GM23338 (cell line): ENCODE measurements around the gene SLC22A17. TPM values are rescaled to one million over a fixed set of nuclear protein-coding genes. Genes with fewer than 3 reads are reported as not detected.

Experiments
- ATAC-seq: fragments of 200-7000 bp; cut with Tn5 transposase; 3 replicates; pipeline ENCODE4 v1.9.1; 2020
- DNase-seq: peaks from one replicate; pipeline ENCODE4 v3.0.0-alpha.2; 2015; ENCODE audit warnings: low spot score
- H2AFZ ChIP-seq: fragments of 200-600 bp; sonication (generic); 2 replicates; pipeline ENCODE4 v1.8.0; 2016; ENCODE audit warnings: antibody characterized with exemption, mild to moderate bottlenecking, moderate library complexity
- H3F3A ChIP-seq: fragments of 200-600 bp; sonication (generic); replicated peaks from 2 replicates; pipeline ENCODE4 v1.8.0; 2017; ENCODE audit warnings: antibody characterized with exemption, mixed run types, low read depth
- H3K27ac ChIP-seq: fragments of 200-600 bp; sonication (generic); 2 replicates; pipeline ENCODE4 v1.6.1; 2016; ENCODE audit warnings: low read depth
- H3K27me3 ChIP-seq: fragments of 200-600 bp; sonication (generic); 2 replicates; pipeline ENCODE4 v1.8.0; 2016; ENCODE audit warnings: mild to moderate bottlenecking, mixed run types, moderate library complexity; ENCODE audit not compliant: insufficient read depth
- H3K36me3 ChIP-seq: fragments of 200-600 bp; sonication (generic); 2 replicates; pipeline ENCODE4 v1.8.0; 2016; ENCODE audit warnings: mild to moderate bottlenecking; ENCODE audit not compliant: insufficient read depth
- H3K4me1 ChIP-seq: fragments of 200-600 bp; sonication (generic); 2 replicates; pipeline ENCODE4 v1.8.0; 2016; ENCODE audit warnings: mild to moderate bottlenecking, moderate library complexity; ENCODE audit not compliant: insufficient read depth
- H3K4me2 ChIP-seq: fragments of 200-600 bp; sonication (generic); 2 replicates; pipeline ENCODE4 v1.7.1; 2017; ENCODE audit warnings: mixed run types
- H3K4me3 ChIP-seq: fragments of 200-600 bp; sonication (generic); 2 replicates; pipeline ENCODE4 v1.6.1; 2016; ENCODE audit warnings: mixed run types
- H3K79me2 ChIP-seq: fragments of 200-600 bp; sonication (generic); replicated peaks from 2 replicates; pipeline ENCODE4 v1.8.0; 2017; ENCODE audit warnings: mild to moderate bottlenecking; ENCODE audit not compliant: insufficient read depth
- H3K9me2 ChIP-seq: fragments of 200-600 bp; sonication (generic); 2 replicates; pipeline ENCODE4 v1.8.0; 2017; ENCODE audit not compliant: insufficient read depth
- H4K20me1 ChIP-seq: fragments of 200-600 bp; sonication (generic); replicated peaks from 2 replicates; pipeline ENCODE4 v1.8.0; 2017; ENCODE audit warnings: mild to moderate bottlenecking; ENCODE audit not compliant: insufficient read depth
- H3K27ac Mint-ChIP-seq: 2 replicates; pipeline ENCODE4 v1.8.0; 2020; ENCODE audit warnings: inconsistent platforms, mild to moderate bottlenecking, moderate library complexity, mixed read lengths
- H3K27me3 Mint-ChIP-seq: 3 replicates; pipeline ENCODE4 v1.8.0; 2022; ENCODE audit warnings: low read depth, mild to moderate bottlenecking, moderate library complexity, mixed read lengths, inconsistent platforms; ENCODE audit not compliant: insufficient read depth, poor library complexity
- H3K36me3 Mint-ChIP-seq: 3 replicates; pipeline ENCODE4 v1.8.0; 2021; ENCODE audit warnings: low read depth, mild to moderate bottlenecking, inconsistent platforms, moderate library complexity, mixed read lengths
- H3K4me1 Mint-ChIP-seq: 3 replicates; pipeline ENCODE4 v1.8.0; 2020; ENCODE audit warnings: mild to moderate bottlenecking, inconsistent platforms, mixed read lengths
- H3K4me3 Mint-ChIP-seq: 3 replicates; pipeline ENCODE4 v1.8.0; 2021; ENCODE audit warnings: moderate library complexity, mild to moderate bottlenecking, inconsistent platforms, mixed read lengths
- H3K9me3 Mint-ChIP-seq: 3 replicates; pipeline ENCODE4 v1.8.0; 2020; ENCODE audit warnings: moderate library complexity, mild to moderate bottlenecking, inconsistent platforms, mixed read lengths
- CREB1 ChIP-seq: fragments of 250-450 bp; sonication (Bioruptor Pico); IDR thresholded peaks from 2 replicates; pipeline ENCODE4 v1.5.0; 2020; ENCODE audit warnings: low read depth, mild to moderate bottlenecking, moderate library complexity
- EZH2 ChIP-seq: fragments of 200-600 bp; sonication (generic); IDR thresholded peaks from one replicate; pipeline ENCODE4 v1.8.0; 2017; ENCODE audit warnings: antibody characterized with exemption, mild to moderate bottlenecking, low read depth; ENCODE audit not compliant: unreplicated experiment
- EZH2phosphoT487 ChIP-seq: fragments of 200-600 bp; sonication (generic); IDR thresholded peaks from one replicate; pipeline ENCODE4 v1.8.1; 2018; ENCODE audit warnings: antibody characterized with exemption; ENCODE audit not compliant: unreplicated experiment
- JUNB ChIP-seq: IDR thresholded peaks from one replicate; pipeline ENCODE4 v1.6.1; 2016; ENCODE audit warnings: antibody characterized with exemption; ENCODE audit not compliant: unreplicated experiment
- NANOG ChIP-seq: IDR thresholded peaks from 2 replicates; pipeline ENCODE4 v1.6.1; 2016; ENCODE audit warnings: antibody characterized with exemption, borderline replicate concordance
- POLR2AphosphoS5 ChIP-seq: IDR thresholded peaks from 2 replicates; pipeline ENCODE4 v1.6.1; 2016; ENCODE audit warnings: antibody characterized with exemption, low read depth
- REST ChIP-seq: IDR thresholded peaks from one replicate; pipeline ENCODE4 v1.6.1; 2018; ENCODE audit warnings: antibody characterized with exemption; ENCODE audit not compliant: unreplicated experiment
- STAT1 ChIP-seq: IDR thresholded peaks from one replicate; pipeline ENCODE4 v1.6.1; 2016; ENCODE audit warnings: antibody characterized with exemption; ENCODE audit not compliant: unreplicated experiment
- ZNF114 ChIP-seq: fragments of 250-450 bp; sonication (Bioruptor Pico); IDR thresholded peaks from 2 replicates; pipeline ENCODE4 v1.5.0; 2020; ENCODE audit warnings: mild to moderate bottlenecking, moderate library complexity
- ZNF331 ChIP-seq: fragments of 250-450 bp; sonication (Bioruptor Pico); IDR thresholded peaks from 2 replicates; pipeline ENCODE4 v1.5.0; 2020; ENCODE audit warnings: low read depth, mild to moderate bottlenecking, moderate library complexity
- ZNF462 ChIP-seq: fragments of 250-450 bp; sonication (Bioruptor Pico); IDR thresholded peaks from 2 replicates; pipeline ENCODE4 v1.5.0; 2020; ENCODE audit warnings: mild to moderate bottlenecking, moderate library complexity
- polyA plus RNA-seq: library from polyadenylated mRNA; unstranded; fragments of >200 nt; fragmentation: Nextera tagmentation; extraction: Ambion mirVana; gene quantifications from 2 replicates; pipeline ENCODE4 v1.2.1, GENCODE V29; 2016
- total RNA-seq: library from RNA; depleted of rRNA; stranded (reverse); fragments of >200 nt; shearing (Covaris generic); gene quantifications from 2 replicates; pipeline ENCODE4 v1.2.3, GENCODE V29; 2014
- TF ChIP-seq, protein P1 (sequence below), 2 experiments: fragments of 200-600 bp in 1 of 2; sonication (generic) in 1 of 2; conservative IDR thresholded peaks; 2 replicates each; pipeline versions ENCODE4 v1.5.1 to v1.6.1; 2016 to 2017; ENCODE audit warnings: antibody characterized with exemption in 2 of 2, low read depth in 2 of 2, mild to moderate bottlenecking in 2 of 2, moderate library complexity in 1 of 2
- TF ChIP-seq, protein P2 (sequence below): IDR thresholded peaks from 2 replicates; pipeline ENCODE4 v1.6.1; 2016; ENCODE audit warnings: antibody characterized with exemption

The SLC22A17 gene
- total and polyA plus RNA-seq, 2 experiments from 2014 or later = 28.6 to 56.6 TPM

DNA sequence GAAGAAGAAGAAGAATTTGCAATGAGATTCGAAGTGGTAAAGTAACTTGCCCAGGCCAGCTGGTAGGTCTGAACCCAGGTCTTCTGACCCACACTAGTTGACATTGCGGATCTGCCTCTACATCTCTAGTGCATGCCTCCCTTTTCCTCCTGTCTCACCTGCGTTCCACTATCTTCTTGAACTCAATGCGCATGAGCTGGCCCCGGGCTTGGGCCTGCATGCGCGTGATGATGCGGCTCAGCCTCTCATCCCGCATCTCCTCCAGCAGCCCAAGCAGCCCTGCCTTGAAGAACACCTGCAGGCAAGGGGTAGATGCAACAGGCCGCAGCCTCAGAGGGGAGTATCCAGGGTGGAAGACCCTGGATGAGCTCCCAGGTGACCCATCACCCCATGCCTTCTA is 43.4 kb upstream of the SLC22A17 start:
- no peaks in the 10 kb centered on the region for H3K27me3 ChIP-seq
- H3K4me3 Mint-ChIP-seq = no peak overlapping the region
- peaks cover 6% of the 10 kb centered on the region for H3K4me1 Mint-ChIP-seq
- H3K36me3 ChIP-seq = no peaks in the 10 kb centered on the region
- ATAC-seq = no peak
- peaks cover 3% of the 10 kb centered on the region; the same call in 1 of the 3 replicates for H3K9me3 Mint-ChIP-seq
- H4K20me1 ChIP-seq = no peaks in the 10 kb centered on the region
- no peaks in the 10 kb centered on the region for H3K79me2 ChIP-seq
- peaks cover 8% of the 10 kb centered on the region for H3K27me3 Mint-ChIP-seq
- peaks cover 12% of the 10 kb centered on the region; the same call in 1 of the 2 replicates for H3K9me2 ChIP-seq
- H3K4me3 ChIP-seq = no peak overlapping the region
- DNase-seq = no peak
- peaks cover 6% of the 10 kb centered on the region; the same call in 1 of the 2 replicates for H3K4me1 ChIP-seq
- TF ChIP-seq POLR2AphosphoS5 (no peak), ZNF462 (CRISPR knock-in tag) (no peak), STAT1 (no peak), ZNF114 (CRISPR knock-in tag) (no peak), NANOG (no peak), REST (no peak), CREB1 (no peak), JUNB (no peak), EZH2phosphoT487 (no peak), EZH2 (no peak), ZNF331 (no peak)
- TF ChIP-seq, protein P1, sequence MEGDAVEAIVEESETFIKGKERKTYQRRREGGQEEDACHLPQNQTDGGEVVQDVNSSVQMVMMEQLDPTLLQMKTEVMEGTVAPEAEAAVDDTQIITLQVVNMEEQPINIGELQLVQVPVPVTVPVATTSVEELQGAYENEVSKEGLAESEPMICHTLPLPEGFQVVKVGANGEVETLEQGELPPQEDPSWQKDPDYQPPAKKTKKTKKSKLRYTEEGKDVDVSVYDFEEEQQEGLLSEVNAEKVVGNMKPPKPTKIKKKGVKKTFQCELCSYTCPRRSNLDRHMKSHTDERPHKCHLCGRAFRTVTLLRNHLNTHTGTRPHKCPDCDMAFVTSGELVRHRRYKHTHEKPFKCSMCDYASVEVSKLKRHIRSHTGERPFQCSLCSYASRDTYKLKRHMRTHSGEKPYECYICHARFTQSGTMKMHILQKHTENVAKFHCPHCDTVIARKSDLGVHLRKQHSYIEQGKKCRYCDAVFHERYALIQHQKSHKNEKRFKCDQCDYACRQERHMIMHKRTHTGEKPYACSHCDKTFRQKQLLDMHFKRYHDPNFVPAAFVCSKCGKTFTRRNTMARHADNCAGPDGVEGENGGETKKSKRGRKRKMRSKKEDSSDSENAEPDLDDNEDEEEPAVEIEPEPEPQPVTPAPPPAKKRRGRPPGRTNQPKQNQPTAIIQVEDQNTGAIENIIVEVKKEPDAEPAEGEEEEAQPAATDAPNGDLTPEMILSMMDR (conservative IDR thresholded peaks at IDR 0.05; ENCODE audit: low read depth in 2 of 2) = no peak
- TF ChIP-seq, protein P2, sequence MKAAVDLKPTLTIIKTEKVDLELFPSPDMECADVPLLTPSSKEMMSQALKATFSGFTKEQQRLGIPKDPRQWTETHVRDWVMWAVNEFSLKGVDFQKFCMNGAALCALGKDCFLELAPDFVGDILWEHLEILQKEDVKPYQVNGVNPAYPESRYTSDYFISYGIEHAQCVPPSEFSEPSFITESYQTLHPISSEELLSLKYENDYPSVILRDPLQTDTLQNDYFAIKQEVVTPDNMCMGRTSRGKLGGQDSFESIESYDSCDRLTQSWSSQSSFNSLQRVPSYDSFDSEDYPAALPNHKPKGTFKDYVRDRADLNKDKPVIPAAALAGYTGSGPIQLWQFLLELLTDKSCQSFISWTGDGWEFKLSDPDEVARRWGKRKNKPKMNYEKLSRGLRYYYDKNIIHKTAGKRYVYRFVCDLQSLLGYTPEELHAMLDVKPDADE = no peak
- H3K27ac Mint-ChIP-seq = no peak overlapping the region
- H3K27ac ChIP-seq = no peak overlapping the region
- H2AFZ ChIP-seq = no peak overlapping the region
- H3K36me3 Mint-ChIP-seq = no peaks in the 10 kb centered on the region; the same call in 2 of the 3 replicates
- no peak overlapping the region for H3K4me2 ChIP-seq
- no peaks in the 10 kb centered on the region for H3F3A ChIP-seq
